Lower leg skin (tissue), 4 donors: ENCODE measurements around the gene PKP2. TPM values are rescaled to one million over a fixed set of nuclear protein-coding genes. Genes with fewer than 3 reads are reported as not detected.

Experiments
- DNase-seq, 2 donors: peaks; one replicate each; pipeline ENCODE4 v3.0.0-alpha.2; 2019; ENCODE audit warnings: low spot score in 2 of 2
- H3K4me3 ChIP-seq: fragments of 200-600 bp; sonication (generic); 2 replicates; pipeline ENCODE4 v1.5.1; 2017; ENCODE audit warnings: mild to moderate bottlenecking, low read depth; ENCODE audit not compliant: poor library complexity, severe bottlenecking
- POLR2A ChIP-seq, 2 donors: fragments of 450-650 bp; IDR thresholded peaks; one replicate each; pipeline ENCODE4 v1.6.1; 2016 to 2017; ENCODE audit warnings: antibody characterized with exemption in 2 of 2, mild to moderate bottlenecking in 1 of 2, moderate library complexity in 1 of 2
- WGBS, 2 donors: methylation state at CpG; one replicate each; pipeline ENCODE4 v1.1.5; 2018; 5-methylcytosine and 5-hydroxymethylcytosine counted together
- intact Hi-C: fragments of 100-400 bp; cut with DNase I; formaldehyde crosslinking; loops from one replicate; pipeline ENCODE4 v1.15.0; 2023; ENCODE audit warnings: low total_unique reads
- total RNA-seq, 4 donors: library from RNA; depleted of rRNA; stranded (reverse); fragments of >200 nt; gene quantifications; one replicate each; pipeline ENCODE4 v1.1.0, GENCODE V29; 2016
- TF ChIP-seq, protein P1 (sequence below), 3 donors: fragments of 450-650 bp; IDR thresholded peaks; one replicate each; pipeline ENCODE4 v1.5.1; 2016; ENCODE audit warnings: antibody characterized with exemption in 3 of 3, mild to moderate bottlenecking in 3 of 3, moderate library complexity in 2 of 3

The PKP2 gene
- total RNA-seq, 4 donors from 2014 or later, result 7.5 to 10.5 (median 9.2) TPM

DNA sequence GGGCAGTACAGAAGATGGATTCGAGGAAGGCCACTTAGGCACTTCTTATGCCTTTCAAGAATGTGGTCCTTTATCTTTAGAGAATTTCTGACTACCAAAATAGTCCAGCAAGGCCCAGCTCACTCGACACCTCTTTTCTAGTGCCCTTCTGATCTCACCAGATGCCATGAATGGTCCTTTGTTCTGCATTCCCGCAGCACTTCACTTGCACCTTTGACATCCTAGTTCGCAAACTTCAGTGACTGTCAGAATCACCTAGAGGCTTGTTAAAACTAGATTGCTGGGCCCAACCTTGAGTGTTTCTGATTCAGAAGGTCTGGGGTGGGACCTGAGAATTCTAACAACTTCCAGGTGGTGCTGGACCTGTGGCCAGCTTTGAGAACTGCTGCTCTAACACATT is 56.7 kb downstream of the PKP2 start:
- intact Hi-C loops, result no loop called here
- TF ChIP-seq POLR2A (IDR thresholded peaks at IDR 0.05), result no peak
- TF ChIP-seq, protein P1, sequence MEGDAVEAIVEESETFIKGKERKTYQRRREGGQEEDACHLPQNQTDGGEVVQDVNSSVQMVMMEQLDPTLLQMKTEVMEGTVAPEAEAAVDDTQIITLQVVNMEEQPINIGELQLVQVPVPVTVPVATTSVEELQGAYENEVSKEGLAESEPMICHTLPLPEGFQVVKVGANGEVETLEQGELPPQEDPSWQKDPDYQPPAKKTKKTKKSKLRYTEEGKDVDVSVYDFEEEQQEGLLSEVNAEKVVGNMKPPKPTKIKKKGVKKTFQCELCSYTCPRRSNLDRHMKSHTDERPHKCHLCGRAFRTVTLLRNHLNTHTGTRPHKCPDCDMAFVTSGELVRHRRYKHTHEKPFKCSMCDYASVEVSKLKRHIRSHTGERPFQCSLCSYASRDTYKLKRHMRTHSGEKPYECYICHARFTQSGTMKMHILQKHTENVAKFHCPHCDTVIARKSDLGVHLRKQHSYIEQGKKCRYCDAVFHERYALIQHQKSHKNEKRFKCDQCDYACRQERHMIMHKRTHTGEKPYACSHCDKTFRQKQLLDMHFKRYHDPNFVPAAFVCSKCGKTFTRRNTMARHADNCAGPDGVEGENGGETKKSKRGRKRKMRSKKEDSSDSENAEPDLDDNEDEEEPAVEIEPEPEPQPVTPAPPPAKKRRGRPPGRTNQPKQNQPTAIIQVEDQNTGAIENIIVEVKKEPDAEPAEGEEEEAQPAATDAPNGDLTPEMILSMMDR (IDR thresholded peaks at IDR 0.05), result no peak
- 62 to 77% methylated on average over 4 of the region's 4 CpGs for WGBS, 2 donors
- no peak for DNase-seq
- no peak overlapping the region for H3K4me3 ChIP-seq

DNA sequence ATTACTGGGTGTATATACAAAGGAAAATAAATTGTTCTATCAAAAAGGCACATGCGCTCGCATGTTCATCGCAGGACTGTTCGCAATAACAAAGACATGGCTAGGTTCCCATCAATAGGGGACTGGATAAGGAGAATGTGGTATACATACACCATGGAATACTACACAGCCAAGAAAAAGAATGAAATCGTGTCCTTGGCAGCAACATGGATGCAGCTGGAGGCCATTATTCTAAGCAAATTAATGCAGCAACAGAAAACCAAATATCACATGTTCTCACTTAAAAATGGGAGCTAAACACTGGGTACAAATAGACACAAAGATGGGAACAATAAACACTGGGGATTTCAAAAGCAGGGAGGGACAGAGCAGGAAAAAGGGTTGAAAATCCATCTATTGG is 58.6 kb downstream of the PKP2 start:
- intact Hi-C loops, result no loop called here
- TF ChIP-seq, protein P1 (IDR thresholded peaks at IDR 0.05), result no peak
- TF ChIP-seq POLR2A (IDR thresholded peaks at IDR 0.05), result no peak
- DNase-seq, result no peak
- WGBS, 2 donors, result 94 to 96% methylated on average over 5 of the region's 5 CpGs
- H3K4me3 ChIP-seq, result no peak overlapping the region

DNA sequence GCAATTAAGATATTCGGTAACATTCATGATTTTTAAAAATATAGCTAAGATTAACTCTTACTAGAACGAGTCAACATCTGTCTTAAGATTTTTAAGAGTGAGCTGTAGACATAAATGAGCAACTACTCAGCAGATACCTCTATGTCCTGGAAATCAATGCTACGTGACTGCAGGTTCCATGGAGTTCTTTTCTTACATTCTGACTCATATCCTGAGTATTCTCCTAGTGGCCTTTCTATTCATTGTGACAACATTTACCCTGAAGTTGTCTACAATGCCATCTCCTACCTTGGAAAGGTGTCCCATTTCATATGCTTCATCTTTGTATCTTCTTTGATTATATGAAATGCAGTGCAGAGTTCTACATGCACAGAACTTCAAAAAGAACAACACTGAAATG is 59.9 kb downstream of the PKP2 start:
- no peak for TF ChIP-seq POLR2A (IDR thresholded peaks at IDR 0.05)

GRCh38 chr12:32834122-32834521 is 62.5 kb downstream of the PKP2 start:
- H3K4me3 ChIP-seq, result no peak overlapping the region
- TF ChIP-seq POLR2A (IDR thresholded peaks at IDR 0.05), result no peak
- TF ChIP-seq, protein P1 (IDR thresholded peaks at IDR 0.05), result no peak
- intact Hi-C loops, result no loop called here
- no peak for DNase-seq
- 64 to 79% methylated on average over 2 of the region's 2 CpGs for WGBS, 2 donors

More for the DNA sequence above, 59.9 kb downstream of the PKP2 start:
- no peak for DNase-seq
- H3K4me3 ChIP-seq, result no peak overlapping the region
- intact Hi-C loops, result no loop called here
- 71 to 72% methylated on average over 3 of the region's 3 CpGs for WGBS, 2 donors

GRCh38 chr12:32828552-32828951 is 68.0 kb downstream of the PKP2 start:
- no peak for DNase-seq
- H3K4me3 ChIP-seq, result no peak overlapping the region
- intact Hi-C loops, result no loop called here
- no peak for TF ChIP-seq POLR2A (IDR thresholded peaks at IDR 0.05)
- TF ChIP-seq, protein P1 (IDR thresholded peaks at IDR 0.05), result no peak
- WGBS, 2 donors, result 87 to 93% methylated on average over 2 of the region's 2 CpGs

DNA sequence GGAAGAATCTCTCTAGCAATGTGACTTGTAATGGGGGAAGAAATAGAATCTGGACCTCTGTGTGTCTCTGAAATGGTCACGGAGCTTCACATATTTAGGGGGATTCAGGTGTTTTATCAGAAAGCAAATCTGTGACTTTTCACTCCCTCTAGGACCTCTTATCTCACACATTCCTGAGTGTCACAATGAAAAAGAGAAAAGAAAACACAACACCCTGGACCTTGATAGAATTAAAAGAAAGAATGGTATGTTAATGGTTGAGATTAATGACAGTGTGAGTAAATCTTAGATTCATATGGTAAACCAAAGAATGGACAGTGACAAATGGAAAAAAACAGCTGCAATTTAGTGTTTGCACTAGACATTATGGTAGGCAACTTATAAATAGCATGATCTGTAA is 68.5 kb downstream of the PKP2 start:
- WGBS, 2 donors, result 76 to 78% methylated on average over 1 of the region's 1 CpG
- no peak overlapping the region for H3K4me3 ChIP-seq
- no peak for DNase-seq
- intact Hi-C loops, result no loop called here
- TF ChIP-seq, protein P1 (IDR thresholded peaks at IDR 0.05), result no peak
- no peak for TF ChIP-seq POLR2A (IDR thresholded peaks at IDR 0.05)
